CD4-positive, CD25-positive, alpha-beta regulatory T cell (primary cell): ENCODE measurements around the gene GMNC. TPM values are rescaled to one million over a fixed set of nuclear protein-coding genes. Genes with fewer than 3 reads are reported as not detected.

ENCODE experiments used
- ATAC-seq, 2 donors: fragments of 150-1000 bp; cut with Tn5 transposase; one replicate each; pipeline ENCODE4 v1.10.0; 2021; ENCODE audit warnings: low read depth in 2 of 2, moderate number of reproducible peaks in 2 of 2, moderate library complexity in 1 of 2
- DNase-seq, 3 donors: peaks; one replicate each; pipeline versions ENCODE4 v3.0.0 to v3.0.0-alpha.2; 2012 to 2022; ENCODE audit warnings: mixed read lengths in 1 of 3
- H3K27ac ChIP-seq: one replicate; pipeline ENCODE4 v1.7.0; 2013; ENCODE audit warnings: mild to moderate bottlenecking, low read length; ENCODE audit not compliant: insufficient read depth, poor library complexity, severe bottlenecking
- H3K27me3 ChIP-seq: one replicate; pipeline ENCODE4 v1.7.0; 2013; ENCODE audit warnings: low read length; ENCODE audit not compliant: control insufficient read depth, insufficient read depth
- H3K36me3 ChIP-seq: one replicate; pipeline ENCODE4 v1.7.0; 2013; ENCODE audit warnings: mild to moderate bottlenecking, low read length, moderate library complexity; ENCODE audit not compliant: control insufficient read depth, insufficient read depth
- H3K4me1 ChIP-seq: 2 replicates; pipeline ENCODE4 v1.7.0; 2013; ENCODE audit warnings: mild to moderate bottlenecking, low read length; ENCODE audit not compliant: insufficient read depth, control insufficient read depth, poor library complexity, severe bottlenecking
- H3K4me3 ChIP-seq: one replicate; pipeline ENCODE4 v1.7.0; 2013; ENCODE audit warnings: low read depth, mild to moderate bottlenecking, low read length, moderate library complexity
- H3K9me3 ChIP-seq, 2 experiments: 1 replicate in 1 of 2; 2 replicates in 1 of 2; pipeline ENCODE4 v1.7.0; 2013; ENCODE audit warnings: low read length in 2 of 2, mild to moderate bottlenecking in 1 of 2, moderate library complexity in 1 of 2; ENCODE audit not compliant: control insufficient read depth in 2 of 2
- H3K27ac Mint-ChIP-seq, 3 donors: one replicate each; pipeline ENCODE4 v1.8.0; 2020 to 2022; ENCODE audit warnings: mild to moderate bottlenecking in 3 of 3, mixed read lengths in 3 of 3, moderate library complexity in 2 of 3
- H3K27me3 Mint-ChIP-seq: one replicate; pipeline ENCODE4 v1.8.0; 2022; ENCODE audit warnings: mild to moderate bottlenecking, mixed read lengths
- H3K36me3 Mint-ChIP-seq: one replicate; pipeline ENCODE4 v1.8.0; 2020; ENCODE audit warnings: mixed read lengths
- H3K4me1 Mint-ChIP-seq, 4 donors: one replicate each; pipeline ENCODE4 v1.8.0; 2020 to 2022; ENCODE audit warnings: mixed read lengths in 4 of 4, mild to moderate bottlenecking in 1 of 4
- H3K4me3 Mint-ChIP-seq, 4 donors: one replicate each; pipeline ENCODE4 v1.8.0; 2020 to 2022; ENCODE audit warnings: mild to moderate bottlenecking in 4 of 4, mixed read lengths in 4 of 4, moderate library complexity in 3 of 4
- H3K9me3 Mint-ChIP-seq, 7 donors: one replicate each; pipeline ENCODE4 v1.8.0; 2020 to 2022; ENCODE audit warnings: mixed read lengths in 7 of 7, mild to moderate bottlenecking in 3 of 7, moderate library complexity in 2 of 7
- polyA plus RNA-seq, 4 donors: library from polyadenylated mRNA; unstranded; fragments of 300-500 nt; fragmentation: Illumina TruSeq; gene quantifications; one replicate each; pipeline ENCODE4 v1.2.3, GENCODE V29; 2021
- total RNA-seq: library from RNA; stranded (reverse); gene quantifications from one replicate; pipeline ENCODE4 v1.2.3, GENCODE V29; 2022

The GMNC gene
- total and polyA plus RNA-seq, 5 donors from 2014 or later, result not detected

DNA sequence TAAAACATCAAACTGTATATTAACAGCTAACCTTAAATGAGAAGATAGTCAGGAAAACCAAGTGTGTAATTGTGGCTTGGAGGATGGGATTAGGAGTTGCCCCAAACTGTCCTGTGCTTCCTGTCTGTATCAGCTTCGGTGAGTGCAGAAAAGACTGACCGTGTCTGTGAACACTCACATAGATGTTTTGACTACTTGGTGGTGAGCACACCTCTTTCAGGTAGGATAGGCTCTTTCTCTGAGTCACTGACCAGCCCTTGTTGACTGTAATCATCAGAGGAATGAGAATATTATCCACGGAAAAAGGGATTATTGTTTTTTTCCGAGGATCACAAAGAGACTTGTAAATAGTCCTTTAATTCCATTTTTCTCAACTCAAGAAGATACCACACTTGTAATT lies 51.5 kb downstream of the GMNC start:
- DNase-seq (no peak), ATAC-seq (no peak)
- Mint-ChIP-seq H3K9me3 (no peaks in the 10 kb centered on the region), H3K27ac (no peak overlapping the region), H3K4me1 (peaks cover 0 to 5% (median 0%) of the 10 kb centered on the region in 4 donors), H3K4me3 (no peak overlapping the region), H3K36me3 (no peaks in the 10 kb centered on the region), H3K27me3 (peaks cover 5% of the 10 kb centered on the region)
- no peaks in the 10 kb centered on the region for H3K36me3 ChIP-seq
- H3K27ac ChIP-seq, result no peak overlapping the region
- no peaks in the 10 kb centered on the region for H3K4me1 ChIP-seq
- H3K4me3 ChIP-seq, result no peak overlapping the region
- H3K9me3 ChIP-seq, result no peaks in the 10 kb centered on the region
- H3K27me3 ChIP-seq, result no peaks in the 10 kb centered on the region

DNA sequence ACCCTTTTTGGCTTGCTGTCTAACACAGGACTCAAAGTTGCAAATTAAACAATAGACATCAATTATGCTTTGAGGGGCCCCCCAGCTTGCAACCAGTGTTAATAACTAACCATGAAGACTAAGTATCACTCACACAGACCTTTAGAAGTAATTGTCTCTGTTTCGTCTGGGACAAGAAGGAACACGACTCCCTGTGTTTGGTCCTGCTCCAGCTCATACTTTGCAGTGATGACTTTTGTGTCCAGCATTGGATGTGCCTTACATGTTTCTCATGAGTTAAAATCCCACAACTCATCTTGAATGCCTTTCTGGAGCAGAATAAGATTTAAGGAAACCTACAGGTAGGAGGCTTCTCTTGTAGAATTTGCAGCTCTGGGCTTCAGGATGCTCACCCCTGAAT lies 53.1 kb downstream of the GMNC start:
- Mint-ChIP-seq H3K27ac (no peak overlapping the region), H3K4me1 (peaks cover 0 to 5% (median 0%) of the 10 kb centered on the region in 4 donors), H3K9me3 (no peaks in the 10 kb centered on the region), H3K4me3 (no peak overlapping the region), H3K36me3 (no peaks in the 10 kb centered on the region), H3K27me3 (peaks cover 5% of the 10 kb centered on the region)
- H3K4me3 ChIP-seq, result no peak overlapping the region
- no peak overlapping the region for H3K27ac ChIP-seq
- no peak for DNase-seq
- no peaks in the 10 kb centered on the region for H3K27me3 ChIP-seq
- H3K36me3 ChIP-seq, result no peaks in the 10 kb centered on the region
- no peaks in the 10 kb centered on the region for H3K9me3 ChIP-seq
- no peak for ATAC-seq
- no peaks in the 10 kb centered on the region for H3K4me1 ChIP-seq

DNA sequence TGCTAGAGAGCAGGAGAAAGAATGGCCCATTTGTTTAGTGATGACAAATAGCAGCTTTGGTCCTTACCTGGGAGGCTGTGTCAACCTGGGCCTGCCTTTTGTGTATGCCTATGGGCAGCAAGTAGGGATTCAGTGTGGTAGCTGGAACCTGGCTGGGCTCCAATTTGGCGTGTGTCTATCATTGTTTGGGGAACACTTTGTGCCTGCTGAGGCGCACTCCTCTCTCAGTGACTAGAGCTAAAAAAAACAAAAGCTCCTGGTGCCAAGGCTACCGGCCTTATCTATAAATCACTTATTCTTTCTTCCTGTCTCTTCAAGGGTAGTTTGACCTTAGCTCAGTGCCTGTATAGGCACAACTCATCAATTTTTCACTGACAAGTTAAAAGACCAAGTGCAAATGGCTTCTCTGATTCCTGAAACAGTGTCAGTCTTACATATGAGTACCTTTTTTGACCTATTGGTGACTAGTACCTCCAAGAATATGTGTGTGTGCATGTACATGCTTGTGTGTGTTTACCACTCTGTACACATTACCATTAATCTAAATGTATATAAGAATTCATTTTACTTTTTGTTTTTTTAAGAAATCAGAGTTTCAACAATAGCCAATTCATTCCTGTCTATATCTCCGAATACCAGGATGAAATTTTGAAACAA lies 54.6 kb downstream of the GMNC start:
- Histone ChIP-seq H3K4me1 (no peaks in the 10 kb centered on the region), H3K27me3 (no peaks in the 10 kb centered on the region), H3K9me3 (no peaks in the 10 kb centered on the region), H3K36me3 (no peaks in the 10 kb centered on the region), H3K27ac (no peak overlapping the region), H3K4me3 (no peak overlapping the region)
- no peak overlapping the region for H3K27ac Mint-ChIP-seq
- ATAC-seq (no peak), DNase-seq (no peak)
- H3K27me3 Mint-ChIP-seq, result peaks cover 5% of the 10 kb centered on the region
- no peaks in the 10 kb centered on the region for H3K36me3 Mint-ChIP-seq
- no peaks in the 10 kb centered on the region for H3K9me3 Mint-ChIP-seq
- H3K4me1 Mint-ChIP-seq, result peaks cover 0 to 5% (median 0%) of the 10 kb centered on the region in 4 donors
- no peak overlapping the region for H3K4me3 Mint-ChIP-seq
